GM20431 (cell line): ENCODE measurements around the gene PEX11A.
"Not testable (repeated sequence)": the region's sequence is repeated elsewhere in the genome, so short reads cannot be mapped to it uniquely, and the experiment has no call there.

ENCODE experiments used
- in situ Hi-C: fragments of 300-500 bp; cut with MseI, MboI; formaldehyde crosslinking; loops from one replicate; pipeline ENCODE4 v1.15.0; 2020; ENCODE audit warnings: low sequenced_read_pairs; ENCODE audit not compliant: unreplicated experiment

PEX11A gene

GRCh38 chr15:89690276-89691218 lies at the start of gene PEX11A, which contains the start of gene WDR93:
TSS of gene PEX11A (minus strand) at chr15:89690754. CDS start at chr15:89690632, 122 bp downstream.
TSS of gene WDR93 (plus strand) at chr15:89690811. CDS start at chr15:89701747, 10,936 bp downstream.
- in situ Hi-C loops, result no loop called here

GRCh38 chr15:89740137-89740536 lies 49.6 kb upstream of the PEX11A start:
- in situ Hi-C loops, result loop anchor here (25.0 kb wide), 1 partner anchor 347 kb away; no protein-coding TSS in a partner anchor

- in situ Hi-C loops, result loop anchor here (25.0 kb wide), 1 partner anchor 352 kb away; no protein-coding TSS in a partner anchor
Observed at GRCh38 chr15:89735773-89736172, 45.2 kb upstream of the PEX11A start.

- in situ Hi-C loops, result loop anchor here (25.0 kb wide), 1 partner anchor 355 kb away; no protein-coding TSS in a partner anchor
Observed at GRCh38 chr15:89732451-89733172, 42.1 kb upstream of the PEX11A start.

GRCh38 chr15:89731275-89731674 lies 40.7 kb upstream of the PEX11A start:
- in situ Hi-C loops, result loop anchor here (25.0 kb wide), 1 partner anchor 356 kb away; no protein-coding TSS in a partner anchor

- in situ Hi-C loops, result loop anchor here (25.0 kb wide), 1 partner anchor 359 kb away; no protein-coding TSS in a partner anchor
Observed at GRCh38 chr15:89728254-89728653, 37.7 kb upstream of the PEX11A start.

GRCh38 chr15:89725064-89725463 lies 34.5 kb upstream of the PEX11A start:
- in situ Hi-C loops, result loop anchor here (25.0 kb wide), 1 partner anchor 362 kb away; no protein-coding TSS in a partner anchor

GRCh38 chr15:89724621-89725020 lies 34.1 kb upstream of the PEX11A start:
- in situ Hi-C loops, result loop anchor here (25.0 kb wide), 1 partner anchor 363 kb away; no protein-coding TSS in a partner anchor

GRCh38 chr15:89723031-89723430 lies 32.5 kb upstream of the PEX11A start:
- in situ Hi-C loops, result no loop called here

GRCh38 chr15:89714775-89715174 lies 24.2 kb upstream of the PEX11A start:
- in situ Hi-C loops, result no loop called here

GRCh38 chr15:89707577-89707976 lies 17.0 kb upstream of the PEX11A start:
- in situ Hi-C loops, result no loop called here

GRCh38 chr15:89704411-89704810 lies 13.9 kb upstream of the PEX11A start:
- in situ Hi-C loops, result no loop called here

- in situ Hi-C loops, result no loop called here
Observed at GRCh38 chr15:89695198-89695597, 4.6 kb upstream of the PEX11A start.

GRCh38 chr15:89693696-89694095 lies 3.1 kb upstream of the PEX11A start:
- in situ Hi-C loops, result no loop called here

GRCh38 chr15:89693091-89693490 lies 2.5 kb upstream of the PEX11A start:
- in situ Hi-C loops, result no loop called here

- in situ Hi-C loops, result not testable (repeated sequence)
Observed at GRCh38 chr15:89689930-89690275, 651 bp downstream of the PEX11A start.

- in situ Hi-C loops, result no loop called here
Observed at GRCh38 chr15:89686522-89686921, 4.0 kb downstream of the PEX11A start.

GRCh38 chr15:89685995-89686394 lies 4.6 kb downstream of the PEX11A start:
- in situ Hi-C loops, result no loop called here

- in situ Hi-C loops, result no loop called here
Observed at GRCh38 chr15:89681146-89681545, 9.4 kb downstream of the PEX11A start.

- in situ Hi-C loops, result no loop called here
Observed at GRCh38 chr15:89680282-89680873, 10.2 kb downstream of the PEX11A start.
